ENCODE results near the gene NCOA6.

DNA sequence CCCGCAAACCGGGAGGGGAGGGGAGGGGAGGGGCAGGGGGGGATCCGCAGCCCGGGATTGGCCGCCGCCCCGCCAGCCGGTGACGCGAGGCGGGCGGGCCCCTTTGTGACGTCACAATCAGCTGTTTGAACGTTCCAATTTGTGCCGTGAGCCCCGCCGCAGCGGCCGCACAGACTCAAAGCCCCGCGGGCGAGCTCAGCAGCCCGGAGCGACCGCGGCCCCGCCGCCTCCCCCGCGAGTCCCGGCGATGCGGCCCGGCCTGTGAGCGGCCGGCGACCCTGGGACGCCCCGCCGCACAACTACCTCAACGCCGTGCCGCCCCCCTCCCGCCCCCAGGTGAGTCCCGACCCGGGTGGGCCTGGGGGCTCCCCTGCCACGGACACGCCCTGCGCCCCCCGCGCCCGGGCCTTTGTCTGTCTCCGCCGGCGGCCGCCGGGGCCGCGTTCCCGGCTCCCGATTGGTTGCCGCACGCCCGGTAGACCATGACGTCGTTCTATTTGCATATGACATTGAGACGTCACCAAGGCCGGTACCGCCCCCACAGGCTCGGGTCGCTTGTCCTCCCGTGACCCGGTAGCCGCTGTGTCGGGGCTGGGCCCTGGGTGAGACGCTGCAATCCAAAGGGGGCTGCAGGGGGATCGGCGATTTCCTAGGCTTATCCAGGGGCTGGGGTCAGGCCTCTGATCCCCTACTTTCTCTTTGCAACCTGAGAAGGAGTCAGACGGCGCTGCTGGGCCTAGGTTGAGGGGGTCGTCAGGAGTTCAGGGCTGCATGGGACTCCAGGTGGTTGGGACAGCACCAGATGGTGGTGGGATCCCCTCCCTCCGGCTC, 121.1 kb downstream of the NCOA6 start, which contains the start of gene TP53INP2:
- TF ChIP-seq, protein P1, sequence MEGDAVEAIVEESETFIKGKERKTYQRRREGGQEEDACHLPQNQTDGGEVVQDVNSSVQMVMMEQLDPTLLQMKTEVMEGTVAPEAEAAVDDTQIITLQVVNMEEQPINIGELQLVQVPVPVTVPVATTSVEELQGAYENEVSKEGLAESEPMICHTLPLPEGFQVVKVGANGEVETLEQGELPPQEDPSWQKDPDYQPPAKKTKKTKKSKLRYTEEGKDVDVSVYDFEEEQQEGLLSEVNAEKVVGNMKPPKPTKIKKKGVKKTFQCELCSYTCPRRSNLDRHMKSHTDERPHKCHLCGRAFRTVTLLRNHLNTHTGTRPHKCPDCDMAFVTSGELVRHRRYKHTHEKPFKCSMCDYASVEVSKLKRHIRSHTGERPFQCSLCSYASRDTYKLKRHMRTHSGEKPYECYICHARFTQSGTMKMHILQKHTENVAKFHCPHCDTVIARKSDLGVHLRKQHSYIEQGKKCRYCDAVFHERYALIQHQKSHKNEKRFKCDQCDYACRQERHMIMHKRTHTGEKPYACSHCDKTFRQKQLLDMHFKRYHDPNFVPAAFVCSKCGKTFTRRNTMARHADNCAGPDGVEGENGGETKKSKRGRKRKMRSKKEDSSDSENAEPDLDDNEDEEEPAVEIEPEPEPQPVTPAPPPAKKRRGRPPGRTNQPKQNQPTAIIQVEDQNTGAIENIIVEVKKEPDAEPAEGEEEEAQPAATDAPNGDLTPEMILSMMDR (IDR thresholded peaks at IDR 0.05), result no peak
- peak; percentile 66 to 96 for TF ChIP-seq POLR2A (IDR thresholded peaks at IDR 0.05)

All from thyroid gland (tissue), 4 donors.